IPS DF 4.7 (cell line): ENCODE measurements around the gene SEPTIN11.
"Not testable (repeated sequence)": the region's sequence is repeated elsewhere in the genome, so short reads cannot be mapped to it uniquely, and the experiment has no call there.

Experiments
- DNase-seq: peaks from one replicate; pipeline ENCODE4 v3.0.0-alpha.2; 2013; ENCODE audit warnings: low spot score; ENCODE audit errors: extremely low read depth

The SEPTIN11 gene

DNA sequence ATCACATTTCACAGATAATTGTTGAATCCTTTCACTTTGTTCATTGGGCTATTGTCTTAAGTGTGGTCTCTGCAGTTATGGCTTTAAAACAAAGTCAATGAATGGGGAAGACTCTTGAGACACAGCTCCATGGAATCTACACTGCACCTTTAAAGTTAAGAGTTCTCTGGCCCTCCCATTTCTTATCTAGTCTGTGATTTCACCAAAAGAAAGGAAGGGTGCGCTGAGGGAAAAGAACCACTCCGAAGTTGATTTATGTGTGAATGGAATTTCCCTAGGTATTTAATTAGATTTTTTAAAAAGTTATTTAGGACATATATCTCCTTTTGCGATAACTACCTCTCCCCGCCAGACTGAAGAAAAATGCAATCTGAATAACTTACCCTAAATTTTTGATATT is 2.5 kb downstream of the SEPTIN11 start:
- DNase-seq: no peak

DNA sequence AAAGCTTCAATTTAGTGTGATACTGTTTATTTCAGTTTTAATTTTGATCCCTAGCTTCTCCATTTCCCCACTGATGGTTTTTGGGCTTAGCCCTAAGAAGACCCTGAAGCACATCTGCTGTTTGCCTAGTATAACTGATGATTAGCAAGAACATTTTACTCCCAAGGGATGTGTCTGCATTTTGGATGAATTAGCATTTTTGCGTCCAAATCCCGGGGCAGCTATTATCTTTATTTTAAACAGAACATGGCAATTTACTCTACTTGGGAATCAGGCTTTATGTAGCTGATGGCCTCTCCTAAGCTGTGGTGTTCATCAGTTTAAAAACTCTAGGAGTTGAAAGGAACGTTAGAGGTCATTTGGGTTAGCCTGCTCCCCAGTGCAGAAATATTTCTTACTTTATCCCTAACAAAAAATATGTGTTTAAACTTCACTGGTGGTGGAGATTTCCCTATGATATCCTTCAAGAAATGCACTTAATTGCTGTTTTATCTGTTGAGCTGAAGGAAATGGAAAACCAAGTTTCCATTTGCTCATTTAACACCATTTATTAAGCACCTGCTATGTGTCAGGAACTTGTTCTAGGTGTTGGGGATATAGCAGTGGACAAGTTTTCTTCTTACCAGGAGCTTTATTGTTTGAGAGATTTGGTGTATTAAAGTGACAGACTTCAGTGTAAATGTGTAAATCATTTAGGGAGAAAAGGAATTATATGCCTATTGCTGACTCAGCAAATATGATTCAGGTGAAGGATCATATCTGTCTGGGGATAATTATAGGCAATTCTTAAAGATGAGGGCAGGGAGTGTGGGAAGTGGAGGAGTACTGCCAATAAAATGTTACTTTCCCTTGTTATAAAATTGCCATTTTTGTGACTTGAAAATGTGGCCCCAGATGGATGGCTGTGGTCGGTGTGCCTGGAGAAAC is 3.4 kb downstream of the SEPTIN11 start:
- DNase-seq: no peak

DNA sequence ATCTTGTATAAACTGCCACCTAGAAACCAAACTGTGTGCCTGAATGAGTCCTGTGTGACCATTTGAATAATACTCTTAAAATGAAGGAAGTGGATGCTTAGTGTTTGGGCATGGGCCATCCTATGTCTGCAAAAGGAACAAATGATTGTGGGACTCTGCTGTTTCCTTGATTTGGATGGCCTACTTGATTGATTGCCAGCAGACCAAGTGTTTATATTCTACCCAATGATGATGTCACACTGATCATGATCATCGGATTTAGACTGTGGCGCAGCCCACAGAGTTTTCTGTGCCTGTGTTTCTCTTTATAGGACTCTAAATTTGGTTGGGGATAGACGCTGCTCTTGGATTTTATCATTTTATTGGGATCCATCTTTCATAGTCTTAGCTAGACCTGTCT is 4.4 kb downstream of the SEPTIN11 start:
- DNase-seq: no peak

DNA sequence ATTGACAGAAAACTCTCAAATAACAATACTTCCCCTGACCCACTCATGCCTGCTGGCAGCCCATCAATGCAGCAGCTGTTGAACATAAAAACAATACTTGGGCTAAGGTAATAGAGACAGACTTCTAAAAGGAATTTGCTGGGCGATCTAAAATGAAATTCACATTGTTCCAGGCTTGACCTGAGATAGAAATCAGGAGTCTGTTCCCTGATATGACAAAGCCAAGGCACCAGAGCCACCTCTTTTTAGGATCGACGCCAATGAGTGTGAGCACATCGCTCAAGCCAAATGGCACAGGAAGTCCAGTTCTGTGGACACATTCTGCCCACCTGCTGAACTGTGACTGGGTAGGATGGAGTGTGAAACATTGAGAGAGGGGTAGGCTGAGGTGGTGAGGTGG is 4.9 kb downstream of the SEPTIN11 start:
- DNase-seq: no peak

GRCh38 chr4:76955182-76955581 is 5.6 kb downstream of the SEPTIN11 start:
- no peak for DNase-seq

DNA sequence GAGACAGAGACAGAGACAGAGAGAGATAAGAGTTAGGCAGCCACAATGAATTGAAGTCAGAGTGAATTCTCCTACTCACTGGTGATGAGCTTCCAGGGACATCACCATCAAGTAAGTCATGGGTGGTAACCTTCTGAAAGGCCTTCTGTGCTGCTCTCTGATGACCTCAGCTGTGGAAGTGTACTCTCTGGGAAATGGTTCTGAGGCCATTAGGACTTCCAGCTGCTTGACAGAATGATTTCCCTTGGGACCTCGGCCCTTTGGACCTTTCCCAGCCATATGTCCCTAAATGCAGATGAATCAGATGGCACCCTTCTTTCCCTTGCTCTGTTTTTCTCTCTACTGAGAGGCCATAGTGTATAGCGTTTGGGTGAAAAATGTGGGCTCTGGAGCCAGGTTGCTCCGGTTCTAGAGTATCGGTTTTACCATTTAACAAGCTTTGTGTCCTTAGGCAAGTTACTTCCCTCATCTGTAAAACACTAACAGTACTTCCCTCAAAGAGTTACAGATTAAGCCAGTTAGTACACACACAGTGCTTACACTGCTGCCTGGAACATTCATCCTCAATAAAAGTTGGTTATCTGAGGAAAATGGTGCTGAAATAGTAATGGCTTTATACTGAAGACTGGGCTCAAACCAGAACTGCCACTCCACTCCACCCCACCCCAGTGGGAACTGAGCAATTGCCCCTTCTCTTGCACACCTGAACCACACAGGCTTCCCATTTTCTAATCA is 7.6 kb downstream of the SEPTIN11 start:
- no peak for DNase-seq

DNA sequence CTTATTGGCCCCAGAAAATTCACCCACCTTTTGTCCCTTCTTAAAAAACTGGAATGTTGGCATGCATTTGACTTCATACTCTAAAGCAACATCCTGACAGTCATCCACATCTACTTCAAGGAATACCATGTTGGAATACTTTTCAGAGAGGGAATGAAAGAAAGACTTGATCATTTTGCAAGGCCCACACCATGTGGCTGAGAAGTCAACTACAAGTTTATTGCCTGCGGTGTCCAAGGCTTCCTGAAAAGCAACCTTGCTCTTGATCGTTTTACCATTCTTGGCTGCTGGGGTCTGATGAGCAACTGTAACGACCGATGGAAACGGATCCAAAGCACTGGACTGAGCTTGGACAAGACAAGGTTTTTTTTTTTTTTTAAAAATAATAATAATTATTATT is 9.3 kb downstream of the SEPTIN11 start:
- DNase-seq: no peak

GRCh38 chr4:76960014-76960413 is 10.5 kb downstream of the SEPTIN11 start:
- DNase-seq: no peak

DNA sequence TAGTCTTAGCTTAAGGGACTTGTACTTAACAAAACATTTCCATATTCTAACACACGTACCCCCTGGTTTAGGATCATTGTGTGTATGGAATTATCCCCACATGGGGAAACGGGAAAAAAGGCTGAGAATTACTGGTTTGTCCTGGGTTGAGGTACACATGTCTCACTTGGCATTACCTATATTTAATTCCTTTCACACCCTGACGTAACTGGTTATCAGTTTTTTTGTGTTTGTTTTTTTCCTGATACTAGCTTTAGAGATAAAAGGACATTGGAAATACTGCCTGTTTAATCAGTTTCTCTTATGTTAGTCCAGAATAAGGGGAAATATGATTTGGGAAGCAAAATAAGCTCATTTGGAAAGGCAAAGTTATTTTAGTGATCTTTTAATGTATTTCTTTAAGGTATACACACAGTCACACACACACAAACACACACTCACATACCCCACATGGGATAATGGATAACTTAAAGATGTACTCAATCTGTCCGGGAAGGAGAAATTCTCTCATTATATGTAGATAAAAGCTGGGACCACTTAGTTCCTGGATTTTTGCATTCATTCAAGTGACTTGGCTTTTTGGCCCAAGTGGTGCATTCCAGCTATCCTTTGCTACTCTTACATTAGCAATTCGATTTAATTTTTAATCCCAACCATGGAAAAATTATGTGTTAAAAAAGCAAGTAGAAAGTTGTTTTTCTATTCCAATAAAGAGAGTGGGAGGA is 13.0 kb downstream of the SEPTIN11 start:
- DNase-seq: no peak

- no peak for DNase-seq
These were observed 13.7 kb downstream of the SEPTIN11 start for GRCh38 chr4:76963131-76963750.

GRCh38 chr4:76963927-76964326 is 14.4 kb downstream of the SEPTIN11 start:
- not testable (repeated sequence) for DNase-seq

DNA sequence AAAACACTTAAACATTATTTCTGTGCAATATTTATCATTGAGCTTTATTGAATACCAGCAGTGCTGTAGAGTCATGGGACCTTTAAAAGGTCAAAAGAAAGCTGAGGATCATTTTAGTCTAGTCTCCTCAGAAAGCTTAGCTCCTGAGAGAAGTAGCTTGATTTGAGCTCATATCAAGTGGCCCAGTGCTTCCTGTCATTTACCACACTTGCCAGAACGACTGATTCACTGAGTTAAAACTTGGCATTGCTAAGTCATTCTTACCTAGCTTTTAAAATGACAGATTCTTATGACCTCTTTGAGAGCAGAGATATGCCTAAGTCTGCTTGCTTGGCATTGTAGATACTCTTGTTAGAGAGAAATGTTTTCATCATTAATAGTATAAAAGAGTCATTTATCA is 15.2 kb downstream of the SEPTIN11 start:
- DNase-seq: no peak

GRCh38 chr4:76965866-76966579 is 16.5 kb downstream of the SEPTIN11 start:
- DNase-seq: no peak

GRCh38 chr4:76968937-76969336 is 19.4 kb downstream of the SEPTIN11 start:
- DNase-seq: no peak

GRCh38 chr4:76969495-76969894 is 19.9 kb downstream of the SEPTIN11 start:
- no peak for DNase-seq

- DNase-seq: no peak
These were observed 20.5 kb downstream of the SEPTIN11 start for GRCh38 chr4:76969941-76970529.

DNA sequence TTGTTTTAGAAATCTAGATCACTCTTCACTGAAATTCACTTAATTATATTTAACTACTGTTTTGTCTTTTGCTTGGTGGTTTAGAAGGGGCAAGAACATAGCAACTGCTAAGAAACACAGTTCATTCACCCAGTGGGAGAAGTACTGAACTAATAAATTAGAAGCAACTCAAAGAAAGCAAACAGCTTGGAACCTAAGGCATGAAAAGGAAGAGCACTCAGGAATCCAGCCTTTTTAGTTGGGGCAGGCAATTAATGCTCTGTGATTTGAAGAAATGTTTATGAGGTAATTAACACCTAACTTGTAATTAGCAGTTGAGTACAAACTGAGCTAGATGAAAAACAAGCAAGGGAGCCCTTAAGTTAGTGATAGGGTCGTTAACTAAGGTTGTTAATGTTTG is 22.8 kb downstream of the SEPTIN11 start:
- no peak for DNase-seq

- no peak for DNase-seq
These were observed 24.6 kb downstream of the SEPTIN11 start for GRCh38 chr4:76974150-76974549.

DNA sequence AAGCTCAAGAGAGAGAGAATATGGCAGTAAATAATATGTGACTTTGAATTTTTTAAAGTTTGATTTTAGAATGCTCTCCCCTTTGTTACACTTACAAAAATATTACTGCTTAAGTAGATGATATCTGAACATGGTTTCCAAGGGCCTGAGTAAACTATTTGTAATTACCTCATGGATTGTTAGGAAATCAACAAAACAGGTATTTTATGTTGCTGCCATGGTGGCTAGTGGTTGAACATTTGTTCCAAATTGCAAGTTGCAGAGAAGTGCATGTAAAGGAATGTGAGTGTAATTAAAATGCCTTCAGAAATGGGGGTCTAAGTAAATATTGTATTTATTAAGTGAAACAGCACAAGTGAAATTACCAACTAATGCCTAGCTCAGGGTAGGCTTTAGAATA is 27.6 kb downstream of the SEPTIN11 start:
- no peak for DNase-seq

GRCh38 chr4:76977736-76978350 is 28.3 kb downstream of the SEPTIN11 start:
- DNase-seq: no peak
